Esophagus squamous epithelium (tissue), 4 donors: ENCODE measurements around the gene BMP2K.

Source experiments
- CTCF ChIP-seq, 6 experiments: fragments of 450-650 bp in 4 of 6; fragments of 200-600 bp in 2 of 6; sonication (generic) in 2 of 6; IDR thresholded peaks; one replicate each; pipeline ENCODE4 v1.5.1; 2016 to 2019; ENCODE audit warnings: antibody characterized with exemption in 6 of 6, mild to moderate bottlenecking in 4 of 6, moderate library complexity in 4 of 6
- POLR2A ChIP-seq, 4 donors: fragments of 450-650 bp; IDR thresholded peaks; one replicate each; pipeline ENCODE4 v1.6.1; 2017; ENCODE audit warnings: antibody characterized with exemption in 4 of 4, mild to moderate bottlenecking in 4 of 4, moderate library complexity in 3 of 4

- no peak for TF ChIP-seq CTCF (IDR thresholded peaks at IDR 0.05)
- no peak for TF ChIP-seq POLR2A (IDR thresholded peaks at IDR 0.05)
These were observed 162.3 kb downstream of the BMP2K start for GRCh38 chr4:78938474-78938867.
